ENCODE data around the gene JPT1.

DNA sequence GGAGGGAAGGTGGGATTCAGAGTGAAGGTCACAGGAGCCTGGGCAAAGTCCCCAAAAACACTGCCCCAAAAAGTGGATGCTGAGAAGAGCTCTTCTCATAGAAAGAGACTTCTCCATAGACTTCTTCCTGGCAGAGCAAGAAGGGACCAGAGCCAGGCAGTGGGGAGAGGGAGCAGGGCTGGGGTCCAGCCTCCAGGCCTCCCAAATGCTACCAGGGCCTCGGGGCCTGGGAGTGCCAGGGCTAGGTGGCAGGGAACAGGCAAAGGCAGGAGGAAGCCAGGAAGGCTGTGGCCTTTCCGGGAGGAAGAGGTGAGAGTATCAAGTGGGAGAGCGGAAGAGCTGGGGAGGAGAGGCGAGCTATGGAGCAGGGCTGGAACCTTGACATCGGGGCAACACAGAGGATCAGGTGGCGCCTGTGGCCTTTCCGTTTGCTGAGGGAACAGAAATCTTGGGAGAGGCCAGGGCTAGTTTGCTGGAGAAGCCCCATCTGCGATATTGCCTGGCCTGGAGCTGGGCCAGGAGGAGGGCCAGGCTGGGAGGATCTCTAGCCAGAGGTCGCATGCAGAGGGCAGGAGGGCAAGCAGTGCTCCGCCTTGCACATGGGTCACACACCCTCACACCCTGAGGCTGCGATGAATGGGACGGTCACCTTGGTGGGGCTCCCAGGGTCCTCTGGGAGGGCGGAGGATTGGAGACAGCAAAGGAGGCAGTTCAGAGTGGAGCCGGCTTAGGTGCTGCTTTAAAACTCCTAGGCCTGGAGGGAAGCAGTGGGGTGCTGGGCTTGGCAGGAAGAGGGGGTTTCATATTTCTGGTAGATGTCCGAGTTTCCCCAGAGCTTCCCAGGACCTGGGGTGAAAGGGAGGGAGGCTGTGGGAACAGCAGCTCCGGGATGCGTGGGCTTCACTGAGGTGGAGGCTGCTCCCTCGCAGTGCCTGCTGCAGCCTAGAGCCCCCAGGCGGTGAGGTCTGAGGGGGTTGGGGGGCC lies 63.1 kb downstream of the JPT1 start:
- TF ChIP-seq, protein P1, sequence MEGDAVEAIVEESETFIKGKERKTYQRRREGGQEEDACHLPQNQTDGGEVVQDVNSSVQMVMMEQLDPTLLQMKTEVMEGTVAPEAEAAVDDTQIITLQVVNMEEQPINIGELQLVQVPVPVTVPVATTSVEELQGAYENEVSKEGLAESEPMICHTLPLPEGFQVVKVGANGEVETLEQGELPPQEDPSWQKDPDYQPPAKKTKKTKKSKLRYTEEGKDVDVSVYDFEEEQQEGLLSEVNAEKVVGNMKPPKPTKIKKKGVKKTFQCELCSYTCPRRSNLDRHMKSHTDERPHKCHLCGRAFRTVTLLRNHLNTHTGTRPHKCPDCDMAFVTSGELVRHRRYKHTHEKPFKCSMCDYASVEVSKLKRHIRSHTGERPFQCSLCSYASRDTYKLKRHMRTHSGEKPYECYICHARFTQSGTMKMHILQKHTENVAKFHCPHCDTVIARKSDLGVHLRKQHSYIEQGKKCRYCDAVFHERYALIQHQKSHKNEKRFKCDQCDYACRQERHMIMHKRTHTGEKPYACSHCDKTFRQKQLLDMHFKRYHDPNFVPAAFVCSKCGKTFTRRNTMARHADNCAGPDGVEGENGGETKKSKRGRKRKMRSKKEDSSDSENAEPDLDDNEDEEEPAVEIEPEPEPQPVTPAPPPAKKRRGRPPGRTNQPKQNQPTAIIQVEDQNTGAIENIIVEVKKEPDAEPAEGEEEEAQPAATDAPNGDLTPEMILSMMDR (conservative IDR thresholded peaks at IDR 0.05; ENCODE audit: low read length) = no peak
- TF ChIP-seq EZH2phosphoT487 (IDR thresholded peaks at IDR 0.05; ENCODE audit: borderline replicate concordance) = no peak

All from Loucy (cell line).